Loucy (cell line): ENCODE measurements around the gene HIP1.
"Not testable (repeated sequence)": the region's sequence is repeated elsewhere in the genome, so short reads cannot be mapped to it uniquely, and the experiment has no call there.

Experiments used
- H2AFZ ChIP-seq: fragments of 200-600 bp; sonication (generic); 2 replicates; pipeline ENCODE4 v1.6.0; 2016; ENCODE audit warnings: antibody characterized with exemption, mild to moderate bottlenecking, low read length, moderate library complexity
- H3F3A ChIP-seq: fragments of 200-600 bp; 2 replicates; pipeline ENCODE4 v1.6.0; 2016; ENCODE audit warnings: antibody characterized with exemption, low read depth, mild to moderate bottlenecking
- H3K27me3 ChIP-seq: fragments of 200-600 bp; sonication (generic); 2 replicates; pipeline ENCODE4 v1.6.1; 2014; ENCODE audit warnings: low read length, mild to moderate bottlenecking; ENCODE audit not compliant: insufficient read depth, poor library complexity, severe bottlenecking
- H3K36me3 ChIP-seq: fragments of 200-600 bp; sonication (generic); 2 replicates; pipeline ENCODE4 v1.6.1; 2016; ENCODE audit warnings: low read length; ENCODE audit not compliant: insufficient read depth
- H3K4me1 ChIP-seq: fragments of 200-600 bp; sonication (generic); 2 replicates; pipeline ENCODE4 v1.5.1; 2014; ENCODE audit warnings: low read length, mild to moderate bottlenecking; ENCODE audit not compliant: insufficient read depth, poor library complexity, severe bottlenecking
- H3K4me2 ChIP-seq: fragments of 200-600 bp; sonication (generic); 2 replicates; pipeline ENCODE4 v1.6.0; 2014; ENCODE audit warnings: antibody characterized with exemption, low read length, low read depth, mild to moderate bottlenecking; ENCODE audit not compliant: poor library complexity, severe bottlenecking
- H3K4me3 ChIP-seq: fragments of 200-600 bp; sonication (generic); 2 replicates; pipeline ENCODE4 v1.5.1; 2014; ENCODE audit warnings: low read length, mild to moderate bottlenecking, mixed read lengths; ENCODE audit not compliant: poor library complexity, severe bottlenecking
- H3K79me2 ChIP-seq: fragments of 200-600 bp; sonication (generic); 2 replicates; pipeline ENCODE4 v1.6.1; 2014; ENCODE audit warnings: low read length; ENCODE audit not compliant: insufficient read depth
- H3K9ac ChIP-seq: fragments of 200-600 bp; sonication (generic); 2 replicates; pipeline ENCODE4 v1.6.0; 2014; ENCODE audit warnings: mild to moderate bottlenecking, low read depth, low read length, moderate library complexity; ENCODE audit not compliant: poor library complexity, severe bottlenecking
- H3K9me2 ChIP-seq: fragments of 200-600 bp; sonication (generic); replicated peaks from 2 replicates; pipeline ENCODE4 v1.6.1; 2016; ENCODE audit warnings: low read depth, low read length, mixed read lengths
- H3K9me3 ChIP-seq: fragments of 200-600 bp; sonication (generic); 2 replicates; pipeline ENCODE4 v1.6.1; 2014; ENCODE audit warnings: mild to moderate bottlenecking, antibody characterized with exemption, low read length, low read depth; ENCODE audit not compliant: insufficient read depth
- H4K20me1 ChIP-seq: fragments of 200-600 bp; sonication (generic); 2 replicates; pipeline ENCODE4 v1.6.0; 2014; ENCODE audit warnings: antibody characterized with exemption, low read length, mild to moderate bottlenecking; ENCODE audit not compliant: insufficient read depth, poor library complexity, severe bottlenecking
- CTCF ChIP-seq: fragments of 200-600 bp; sonication (generic); conservative IDR thresholded peaks from 2 replicates; pipeline ENCODE4 v1.5.1; 2014; ENCODE audit warnings: mild to moderate bottlenecking, antibody characterized with exemption, low read length
- EZH2phosphoT487 ChIP-seq: fragments of 200-600 bp; IDR thresholded peaks from 2 replicates; pipeline ENCODE4 v1.6.1; 2018; ENCODE audit warnings: antibody characterized with exemption, mild to moderate bottlenecking, moderate library complexity, borderline replicate concordance

Gene HIP1

DNA sequence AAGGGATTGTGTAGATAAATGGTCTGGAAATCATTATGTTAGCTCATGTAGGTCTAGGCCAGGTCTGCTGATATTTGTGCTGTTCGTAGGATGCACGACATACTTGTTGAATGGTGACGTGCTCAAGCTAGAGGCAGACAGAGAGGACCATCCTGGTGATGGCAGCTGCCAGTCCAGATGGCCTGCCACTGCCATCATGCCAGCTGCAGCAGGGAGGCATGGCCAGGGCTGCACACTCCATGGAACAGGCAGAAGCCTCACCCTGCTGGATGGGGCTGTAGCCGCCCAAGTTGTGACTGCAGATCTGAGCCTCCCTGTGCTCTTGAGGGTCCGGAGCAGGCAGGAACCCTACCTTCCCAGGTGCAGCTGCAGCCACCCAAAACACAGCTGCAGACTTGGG, 166.3 kb downstream of the HIP1 start:
- H3K27me3 ChIP-seq: no peaks in the 10 kb centered on the region
- H3K9ac ChIP-seq: no peak overlapping the region
- H4K20me1 ChIP-seq: no peaks in the 10 kb centered on the region
- H2AFZ ChIP-seq: no peak overlapping the region
- no peaks in the 10 kb centered on the region for H3K36me3 ChIP-seq
- H3F3A ChIP-seq: no peaks in the 10 kb centered on the region
- H3K9me2 ChIP-seq: no peaks in the 10 kb centered on the region
- H3K4me1 ChIP-seq: no peaks in the 10 kb centered on the region
- H3K4me2 ChIP-seq: no peak overlapping the region
- H3K79me2 ChIP-seq: no peaks in the 10 kb centered on the region
- TF ChIP-seq EZH2phosphoT487: no peak
- no peak for TF ChIP-seq CTCF
- no peaks in the 10 kb centered on the region for H3K9me3 ChIP-seq
- no peak overlapping the region for H3K4me3 ChIP-seq

DNA sequence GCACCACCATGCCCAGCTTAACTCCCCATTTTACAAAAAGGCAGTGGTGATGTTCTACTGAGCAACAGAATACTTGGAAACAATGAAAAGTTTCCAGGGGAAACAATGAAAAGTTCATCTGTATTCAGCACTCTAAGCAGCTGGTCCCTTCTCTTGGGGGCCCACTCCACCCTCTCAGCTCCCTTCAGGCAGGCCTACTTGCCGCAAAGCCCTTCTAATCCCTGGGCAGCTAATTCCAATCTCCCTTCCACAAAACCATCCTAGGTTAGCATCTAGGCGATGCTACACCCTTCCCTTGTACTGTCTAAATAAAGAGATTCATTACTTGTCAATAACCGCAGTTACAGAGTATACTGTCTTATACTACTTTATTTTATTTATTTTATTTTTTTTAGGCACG, 167.5 kb downstream of the HIP1 start:
- H3K36me3 ChIP-seq: no peaks in the 10 kb centered on the region
- TF ChIP-seq EZH2phosphoT487: no peak
- TF ChIP-seq CTCF: no peak

DNA sequence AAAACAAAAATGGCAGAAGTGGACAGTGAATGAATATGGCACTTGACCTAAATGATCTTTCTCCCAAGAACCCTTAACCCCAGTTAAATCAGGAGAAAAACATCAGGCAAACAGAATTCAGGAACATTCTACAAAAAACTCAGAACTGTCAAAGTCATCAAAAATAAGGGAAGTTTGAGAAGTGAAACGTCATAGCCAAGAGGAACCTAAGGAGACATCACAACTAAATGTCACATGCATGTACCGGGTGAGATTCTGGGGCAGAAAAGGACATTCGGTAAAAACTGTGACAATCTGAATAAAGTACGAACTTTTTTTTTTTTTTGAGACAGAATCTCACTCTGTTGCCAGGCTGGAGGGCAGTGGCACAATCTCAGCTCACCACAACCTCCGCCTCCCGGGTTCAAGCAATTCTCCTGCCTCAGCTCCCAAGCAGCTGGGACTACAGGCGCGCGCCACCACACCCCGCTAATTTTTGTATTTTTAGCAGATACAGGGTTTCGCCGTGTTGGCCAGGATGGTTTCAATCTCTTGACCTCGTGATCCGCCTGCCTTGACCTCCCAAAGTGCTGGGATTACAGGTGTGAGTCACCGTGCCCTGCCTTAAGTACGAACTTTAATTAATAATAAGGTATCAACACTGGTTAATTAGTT, 169.0 kb downstream of the HIP1 start:
- H3K9me2 ChIP-seq, H3K36me3 ChIP-seq, H3K4me3 ChIP-seq, H3K4me1 ChIP-seq, H3K9me3 ChIP-seq, H2AFZ ChIP-seq, H3K79me2 ChIP-seq, H4K20me1 ChIP-seq, H3K27me3 ChIP-seq, H3K4me2 ChIP-seq, H3F3A ChIP-seq, H3K9ac ChIP-seq: not testable (repeated sequence)

More for the DNA sequence above, 167.5 kb downstream of the HIP1 start:
- no peak overlapping the region for H3K4me2 ChIP-seq
- no peaks in the 10 kb centered on the region for H3K9me2 ChIP-seq
- no peak overlapping the region for H2AFZ ChIP-seq
- H3F3A ChIP-seq: no peaks in the 10 kb centered on the region
- H3K27me3 ChIP-seq: no peaks in the 10 kb centered on the region
- no peaks in the 10 kb centered on the region for H3K9me3 ChIP-seq
- H4K20me1 ChIP-seq: no peaks in the 10 kb centered on the region
- no peaks in the 10 kb centered on the region for H3K79me2 ChIP-seq
- H3K4me3 ChIP-seq: no peak overlapping the region
- H3K4me1 ChIP-seq: no peaks in the 10 kb centered on the region
- no peak overlapping the region for H3K9ac ChIP-seq

GRCh38 chr7:75567948-75568595, 170.7 kb downstream of the HIP1 start:
- no peak overlapping the region for H3K9ac ChIP-seq
- no peaks in the 10 kb centered on the region for H3K9me3 ChIP-seq
- no peaks in the 10 kb centered on the region for H3K9me2 ChIP-seq
- H3K4me3 ChIP-seq: no peak overlapping the region
- peaks cover 6% of the 10 kb centered on the region for H3K4me1 ChIP-seq
- H3K36me3 ChIP-seq: no peaks in the 10 kb centered on the region
- no peaks in the 10 kb centered on the region for H3K27me3 ChIP-seq
- no peaks in the 10 kb centered on the region for H3K79me2 ChIP-seq
- H2AFZ ChIP-seq: no peak overlapping the region
- no peak overlapping the region for H3K4me2 ChIP-seq
- no peak for TF ChIP-seq EZH2phosphoT487
- TF ChIP-seq CTCF: no peak
- H3F3A ChIP-seq: no peaks in the 10 kb centered on the region
- no peaks in the 10 kb centered on the region for H4K20me1 ChIP-seq
